Uterus (tissue), 4 donors: ENCODE results near the gene DHRS3. TPM values are rescaled to one million over a fixed set of nuclear protein-coding genes. Genes with fewer than 3 reads are reported as not detected.
A peak's percentile ranks its signal among the peaks of the same experiment; 100 is the strongest.
"Not testable (repeated sequence)": the region's sequence is repeated elsewhere in the genome, so short reads cannot be mapped to it uniquely, and the experiment has no call there.

Source experiments
- DNase-seq, 2 donors: peaks; one replicate each; pipeline ENCODE4 v3.0.0-alpha.2; 2019 to 2020
- H3K27ac ChIP-seq, 2 donors: fragments of 200-600 bp; sonication (generic); 1 replicate in 1 of 2; 2 replicates in 1 of 2; pipeline ENCODE4 v1.5.1; 2016 to 2018
- H3K27me3 ChIP-seq, 2 donors: fragments of 200-600 bp; sonication (generic); one replicate each; pipeline ENCODE4 v1.5.1; 2018 to 2019; ENCODE audit warnings: control low read depth in 1 of 2
- H3K36me3 ChIP-seq, 2 donors: fragments of 200-600 bp; sonication (generic); one replicate each; pipeline ENCODE4 v1.5.1; 2019; ENCODE audit warnings: control low read depth in 1 of 2
- H3K4me1 ChIP-seq, 2 donors: fragments of 200-600 bp; sonication (generic); one replicate each; pipeline ENCODE4 v1.5.1; 2018 to 2019; ENCODE audit warnings: control low read depth in 1 of 2
- H3K4me3 ChIP-seq, 2 donors: fragments of 200-600 bp; sonication (generic); 1 replicate in 1 of 2; 2 replicates in 1 of 2; pipeline ENCODE4 v1.5.1; 2018 to 2019; ENCODE audit warnings: mild to moderate bottlenecking in 1 of 2
- H3K9me3 ChIP-seq, 2 donors: fragments of 200-600 bp; sonication (generic); one replicate each; pipeline ENCODE4 v1.5.1; 2019; ENCODE audit warnings: control low read depth in 1 of 2
- CTCF ChIP-seq, 4 experiments: fragments of 200-600 bp in 2 of 4; fragments of 450-650 bp in 2 of 4; sonication (generic) in 2 of 4; IDR thresholded peaks; one replicate each; pipeline ENCODE4 v1.5.1; 2016 to 2019; ENCODE audit warnings: antibody characterized with exemption in 4 of 4, mild to moderate bottlenecking in 2 of 4, moderate library complexity in 1 of 4
- POLR2A ChIP-seq, 2 donors: fragments of 450-650 bp; IDR thresholded peaks; one replicate each; pipeline ENCODE4 v1.6.1; 2016; ENCODE audit warnings: antibody characterized with exemption in 2 of 2, mild to moderate bottlenecking in 1 of 2, moderate library complexity in 1 of 2
- intact Hi-C: fragments of 100-400 bp; cut with DNase I; formaldehyde crosslinking; loops from one replicate; pipeline ENCODE4 v1.15.1; 2023; ENCODE audit warnings: low total_unique reads
- total RNA-seq, 4 donors: library from RNA; depleted of rRNA in 3 of 4; stranded (reverse); fragments of >200 nt in 3 of 4; gene quantifications; one replicate each; pipeline versions ENCODE4 v1.1.0 to v1.2.4, GENCODE V29; 2014 to 2023
- donor health status: DM: yes; HTN: yes; CAD: no.

DHRS3 gene
- total RNA-seq, 4 donors from 2014 or later, result 12.6 to 82.0 (median 51.5) TPM

GRCh38 chr1:12565094-12565965 lies 52.7 kb downstream of the DHRS3 start:
- H3K9me3 ChIP-seq, result no peaks in the 10 kb centered on the region
- H3K27me3 ChIP-seq, result no peaks in the 10 kb centered on the region
- no peaks in the 10 kb centered on the region for H3K36me3 ChIP-seq
- TF ChIP-seq POLR2A (IDR thresholded peaks at IDR 0.05) (no peak), CTCF (IDR thresholded peaks at IDR 0.05) (no peak)
- DNase-seq, result no peak
- intact Hi-C loops, result no loop called here
- H3K4me1 ChIP-seq, result no peaks in the 10 kb centered on the region
- H3K27ac ChIP-seq, result peak overlapping the region in 1 of 2 donors; percentile 4
- H3K4me3 ChIP-seq, result no peak overlapping the region

- H3K36me3 ChIP-seq, H3K4me1 ChIP-seq, H3K27me3 ChIP-seq, H3K4me3 ChIP-seq, intact Hi-C loops, H3K27ac ChIP-seq, DNase-seq, H3K9me3 ChIP-seq: not testable (repeated sequence)
These were observed 53.8 kb downstream of the DHRS3 start for GRCh38 chr1:12564251-12564650.

GRCh38 chr1:12562955-12563576 lies 54.9 kb downstream of the DHRS3 start:
- H3K9me3 ChIP-seq, result no peaks in the 10 kb centered on the region
- TF ChIP-seq POLR2A (IDR thresholded peaks at IDR 0.05) (no peak), CTCF (IDR thresholded peaks at IDR 0.05) (no peak)
- intact Hi-C loops, result no loop called here
- no peak overlapping the region for H3K27ac ChIP-seq
- H3K4me1 ChIP-seq, result no peaks in the 10 kb centered on the region
- no peak overlapping the region for H3K4me3 ChIP-seq
- H3K27me3 ChIP-seq, result no peaks in the 10 kb centered on the region
- no peak for DNase-seq
- H3K36me3 ChIP-seq, result no peaks in the 10 kb centered on the region

- Histone ChIP-seq H3K4me3 (no peak overlapping the region), H3K27me3 (no peaks in the 10 kb centered on the region), H3K36me3 (no peaks in the 10 kb centered on the region), H3K9me3 (no peaks in the 10 kb centered on the region), H3K27ac (no peak overlapping the region), H3K4me1 (peaks cover 5% of the 10 kb centered on the region in 2 donors)
- TF ChIP-seq CTCF (IDR thresholded peaks at IDR 0.05) (no peak), POLR2A (IDR thresholded peaks at IDR 0.05) (no peak)
- intact Hi-C loops, result no loop called here
- no peak for DNase-seq
These were observed 56.9 kb downstream of the DHRS3 start for GRCh38 chr1:12561121-12561520.

- no peak for DNase-seq
- Histone ChIP-seq H3K4me3 (no peak overlapping the region), H3K36me3 (no peaks in the 10 kb centered on the region), H3K4me1 (peaks cover 5% of the 10 kb centered on the region in 2 donors), H3K27me3 (no peaks in the 10 kb centered on the region), H3K27ac (peak overlapping the region; percentile 82 to 98), H3K9me3 (no peaks in the 10 kb centered on the region)
- TF ChIP-seq POLR2A (IDR thresholded peaks at IDR 0.05), result no peak
- TF ChIP-seq CTCF (IDR thresholded peaks at IDR 0.05), result no peak
- intact Hi-C loops, result no loop called here
These were observed 60.8 kb downstream of the DHRS3 start for GRCh38 chr1:12556957-12557935.
